Uterus (tissue), 4 donors: Measurements from ENCODE around the gene DOCK3. TPM values are rescaled to one million over a fixed set of nuclear protein-coding genes. Genes with fewer than 3 reads are reported as not detected.

Experiments
- DNase-seq, 2 donors: peaks; one replicate each; pipeline ENCODE4 v3.0.0-alpha.2; 2019 to 2020
- H3K27ac ChIP-seq, 2 donors: fragments of 200-600 bp; sonication (generic); 1 replicate in 1 of 2; 2 replicates in 1 of 2; pipeline ENCODE4 v1.5.1; 2016 to 2018
- H3K27me3 ChIP-seq, 2 donors: fragments of 200-600 bp; sonication (generic); one replicate each; pipeline ENCODE4 v1.5.1; 2018 to 2019; ENCODE audit warnings: control low read depth in 1 of 2
- H3K36me3 ChIP-seq, 2 donors: fragments of 200-600 bp; sonication (generic); one replicate each; pipeline ENCODE4 v1.5.1; 2019; ENCODE audit warnings: control low read depth in 1 of 2
- H3K4me1 ChIP-seq, 2 donors: fragments of 200-600 bp; sonication (generic); one replicate each; pipeline ENCODE4 v1.5.1; 2018 to 2019; ENCODE audit warnings: control low read depth in 1 of 2
- H3K4me3 ChIP-seq, 2 donors: fragments of 200-600 bp; sonication (generic); 1 replicate in 1 of 2; 2 replicates in 1 of 2; pipeline ENCODE4 v1.5.1; 2018 to 2019; ENCODE audit warnings: mild to moderate bottlenecking in 1 of 2
- H3K9me3 ChIP-seq, 2 donors: fragments of 200-600 bp; sonication (generic); one replicate each; pipeline ENCODE4 v1.5.1; 2019; ENCODE audit warnings: control low read depth in 1 of 2
- POLR2A ChIP-seq, 2 donors: fragments of 450-650 bp; IDR thresholded peaks; one replicate each; pipeline ENCODE4 v1.6.1; 2016; ENCODE audit warnings: antibody characterized with exemption in 2 of 2, mild to moderate bottlenecking in 1 of 2, moderate library complexity in 1 of 2
- intact Hi-C: fragments of 100-400 bp; cut with DNase I; formaldehyde crosslinking; loops from one replicate; pipeline ENCODE4 v1.15.1; 2023; ENCODE audit warnings: low total_unique reads
- total RNA-seq, 4 donors: library from RNA; depleted of rRNA in 3 of 4; stranded (reverse); fragments of >200 nt in 3 of 4; gene quantifications; one replicate each; pipeline versions ENCODE4 v1.1.0 to v1.2.4, GENCODE V29; 2014 to 2023
- TF ChIP-seq, protein P1 (sequence below), 4 experiments: fragments of 200-600 bp in 2 of 4; fragments of 450-650 bp in 2 of 4; sonication (generic) in 2 of 4; IDR thresholded peaks; one replicate each; pipeline ENCODE4 v1.5.1; 2016 to 2019; ENCODE audit warnings: antibody characterized with exemption in 4 of 4, mild to moderate bottlenecking in 2 of 4, moderate library complexity in 1 of 4
- donor health status: DM: yes; HTN: yes; CAD: no.

DOCK3 gene
- total RNA-seq, 4 donors from 2014 or later: under 0.01 to 1.6 (median 0.46) TPM

DNA sequence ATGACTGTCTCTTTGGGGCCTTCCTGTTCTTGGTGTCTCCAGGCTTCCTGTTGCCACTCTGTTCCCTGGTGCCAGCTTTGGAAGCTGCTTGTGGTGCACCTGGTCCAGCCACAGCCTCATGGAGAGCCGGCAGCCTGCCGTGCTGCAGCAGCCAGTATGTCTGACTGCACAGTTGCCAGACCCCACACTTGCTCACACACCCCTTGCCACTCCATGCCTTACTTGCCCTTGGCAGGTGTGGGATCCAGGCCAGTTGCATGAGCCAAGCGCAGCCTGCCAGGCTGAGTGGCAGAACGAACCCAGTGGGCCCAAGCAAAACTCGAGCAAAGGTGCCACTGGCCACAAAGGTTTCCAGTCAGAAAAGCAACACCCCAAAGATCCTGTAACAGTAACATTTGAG lies 309.2 kb downstream of the DOCK3 start:
- no peaks in the 10 kb centered on the region for H3K9me3 ChIP-seq
- no peak for DNase-seq
- intact Hi-C loops: no loop called here
- TF ChIP-seq, protein P1, sequence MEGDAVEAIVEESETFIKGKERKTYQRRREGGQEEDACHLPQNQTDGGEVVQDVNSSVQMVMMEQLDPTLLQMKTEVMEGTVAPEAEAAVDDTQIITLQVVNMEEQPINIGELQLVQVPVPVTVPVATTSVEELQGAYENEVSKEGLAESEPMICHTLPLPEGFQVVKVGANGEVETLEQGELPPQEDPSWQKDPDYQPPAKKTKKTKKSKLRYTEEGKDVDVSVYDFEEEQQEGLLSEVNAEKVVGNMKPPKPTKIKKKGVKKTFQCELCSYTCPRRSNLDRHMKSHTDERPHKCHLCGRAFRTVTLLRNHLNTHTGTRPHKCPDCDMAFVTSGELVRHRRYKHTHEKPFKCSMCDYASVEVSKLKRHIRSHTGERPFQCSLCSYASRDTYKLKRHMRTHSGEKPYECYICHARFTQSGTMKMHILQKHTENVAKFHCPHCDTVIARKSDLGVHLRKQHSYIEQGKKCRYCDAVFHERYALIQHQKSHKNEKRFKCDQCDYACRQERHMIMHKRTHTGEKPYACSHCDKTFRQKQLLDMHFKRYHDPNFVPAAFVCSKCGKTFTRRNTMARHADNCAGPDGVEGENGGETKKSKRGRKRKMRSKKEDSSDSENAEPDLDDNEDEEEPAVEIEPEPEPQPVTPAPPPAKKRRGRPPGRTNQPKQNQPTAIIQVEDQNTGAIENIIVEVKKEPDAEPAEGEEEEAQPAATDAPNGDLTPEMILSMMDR (IDR thresholded peaks at IDR 0.05): no peak
- H3K4me3 ChIP-seq: no peak overlapping the region
- H3K36me3 ChIP-seq: no peaks in the 10 kb centered on the region
- no peaks in the 10 kb centered on the region for H3K27me3 ChIP-seq
- no peaks in the 10 kb centered on the region for H3K4me1 ChIP-seq
- no peak overlapping the region for H3K27ac ChIP-seq

DNA sequence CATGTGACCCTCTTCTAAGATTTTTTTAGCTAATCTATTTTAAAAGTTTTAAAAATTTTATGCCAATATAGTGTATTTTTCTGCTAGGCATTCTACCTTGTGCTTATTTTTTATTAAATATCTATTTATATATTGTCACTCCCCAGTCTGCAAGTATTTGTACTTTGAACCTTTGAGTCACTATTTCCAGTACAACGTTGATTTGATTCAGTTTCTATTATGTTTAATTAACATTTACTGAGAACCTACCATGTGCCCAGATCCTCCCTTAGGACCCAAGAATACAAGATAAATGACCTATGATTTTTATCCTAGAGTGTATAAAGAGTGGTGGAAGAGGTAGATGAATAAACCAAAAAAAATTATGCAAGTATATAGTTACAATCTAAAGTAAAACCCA lies 311.2 kb downstream of the DOCK3 start:
- Histone ChIP-seq H3K4me1 (no peaks in the 10 kb centered on the region), H3K27ac (no peak overlapping the region), H3K27me3 (no peaks in the 10 kb centered on the region), H3K9me3 (peaks cover 0 to 4% of the 10 kb centered on the region in 2 donors), H3K4me3 (no peak overlapping the region), H3K36me3 (no peaks in the 10 kb centered on the region)
- no peak for TF ChIP-seq POLR2A (IDR thresholded peaks at IDR 0.05)
- TF ChIP-seq, protein P1 (IDR thresholded peaks at IDR 0.05): no peak
- intact Hi-C loops: no loop called here
- no peak for DNase-seq

DNA sequence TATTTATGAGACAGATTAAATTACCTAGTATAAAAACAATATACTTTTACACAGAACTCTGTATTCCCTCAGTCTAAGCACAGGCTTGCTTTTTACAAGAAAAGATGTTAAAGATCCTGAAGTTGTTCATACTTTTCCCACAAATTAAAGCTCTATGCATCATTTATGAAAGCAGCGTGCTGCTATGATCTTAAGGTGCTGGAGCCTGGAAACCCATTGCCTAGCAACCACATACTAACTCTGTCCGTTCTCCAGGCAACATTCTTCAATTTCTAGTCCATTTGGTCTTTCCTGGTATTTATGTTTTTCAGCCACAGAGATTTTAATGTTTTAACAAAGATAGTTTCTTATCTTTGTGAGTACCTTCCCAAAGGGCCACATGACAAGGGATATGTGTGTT lies 312.0 kb downstream of the DOCK3 start:
- Histone ChIP-seq H3K27ac (no peak overlapping the region), H3K27me3 (no peaks in the 10 kb centered on the region), H3K9me3 (peaks cover 0 to 6% of the 10 kb centered on the region in 2 donors), H3K4me1 (no peaks in the 10 kb centered on the region), H3K4me3 (no peak overlapping the region), H3K36me3 (no peaks in the 10 kb centered on the region)
- no peak for DNase-seq
- TF ChIP-seq, protein P1 (IDR thresholded peaks at IDR 0.05): no peak
- TF ChIP-seq POLR2A (IDR thresholded peaks at IDR 0.05): no peak
- intact Hi-C loops: no loop called here

DNA sequence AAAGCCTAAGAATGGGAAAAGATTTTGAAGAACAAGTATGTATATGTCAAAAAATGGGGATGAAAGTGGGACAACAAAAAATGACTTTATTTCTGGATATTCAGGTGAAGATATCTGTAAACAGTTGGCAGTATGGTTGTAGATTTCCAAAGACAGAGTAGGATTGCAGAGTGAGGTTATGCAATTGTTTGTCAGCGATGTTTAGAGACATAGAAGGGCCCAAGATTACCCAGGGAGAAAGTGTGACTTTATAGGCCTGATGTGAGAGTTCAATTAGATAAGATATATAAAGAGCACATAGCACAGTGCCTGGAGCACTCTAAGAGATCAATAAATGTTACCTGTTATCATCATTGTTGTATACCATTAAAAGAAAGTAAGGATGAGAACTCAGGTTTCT lies 319.8 kb downstream of the DOCK3 start:
- TF ChIP-seq, protein P1 (IDR thresholded peaks at IDR 0.05): no peak
- no peak for TF ChIP-seq POLR2A (IDR thresholded peaks at IDR 0.05)
- intact Hi-C loops: no loop called here

DNA sequence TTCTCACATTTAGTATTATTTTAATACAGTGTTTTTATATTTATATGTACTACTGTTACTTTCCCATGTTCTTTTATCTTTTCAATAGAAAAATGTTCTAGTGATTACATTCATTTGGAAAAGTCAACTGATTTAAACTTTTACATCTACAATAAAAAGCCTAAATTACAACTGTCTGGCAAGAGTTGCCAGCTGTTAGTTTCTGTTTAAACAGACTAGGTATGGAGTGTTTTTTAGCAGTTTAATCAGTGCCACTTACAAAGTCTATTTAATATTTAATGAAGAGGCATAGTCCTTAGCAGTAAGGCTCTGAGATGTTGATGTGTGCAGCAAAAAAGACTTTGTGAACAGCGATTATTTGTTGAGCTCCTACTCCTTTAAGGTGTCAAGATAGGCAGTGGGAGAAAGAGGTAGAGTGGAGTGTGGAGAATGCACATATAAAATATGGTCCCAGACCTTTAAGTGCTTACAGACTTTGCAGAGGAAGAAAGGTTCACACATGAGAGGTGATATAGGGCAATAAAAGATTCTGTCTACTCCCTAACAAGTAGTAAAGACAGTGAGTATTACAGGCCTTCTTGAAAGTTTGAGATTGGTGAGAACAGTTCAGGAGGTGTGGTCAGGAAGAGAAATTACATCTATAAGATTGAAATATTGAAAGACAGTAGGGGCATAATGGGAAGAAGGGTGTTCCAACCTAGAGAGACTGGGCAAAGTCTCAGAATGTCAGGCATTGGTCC lies 320.5 kb downstream of the DOCK3 start:
- Histone ChIP-seq H3K36me3 (no peaks in the 10 kb centered on the region), H3K27ac (no peak overlapping the region), H3K4me1 (no peaks in the 10 kb centered on the region), H3K27me3 (no peaks in the 10 kb centered on the region), H3K9me3 (peaks cover 0 to 6% of the 10 kb centered on the region in 2 donors), H3K4me3 (no peak overlapping the region)
- no peak for DNase-seq
- TF ChIP-seq, protein P1 (IDR thresholded peaks at IDR 0.05): no peak
- no peak for TF ChIP-seq POLR2A (IDR thresholded peaks at IDR 0.05)
- intact Hi-C loops: no loop called here

More for the DNA sequence above, 319.8 kb downstream of the DOCK3 start:
- Histone ChIP-seq H3K27me3 (no peaks in the 10 kb centered on the region), H3K36me3 (no peaks in the 10 kb centered on the region), H3K9me3 (peaks cover 0 to 7% of the 10 kb centered on the region in 2 donors), H3K27ac (no peak overlapping the region), H3K4me1 (no peaks in the 10 kb centered on the region), H3K4me3 (no peak overlapping the region)
- DNase-seq: no peak
